GM19240 (cell line): ENCODE data around the gene TMPRSS11A.

Experiments used
- DNase-seq: peaks from one replicate; pipeline ENCODE4 v3.0.0; 2011; ENCODE audit warnings: low spot score; ENCODE audit not compliant: insufficient read length

The TMPRSS11A gene, protein sequence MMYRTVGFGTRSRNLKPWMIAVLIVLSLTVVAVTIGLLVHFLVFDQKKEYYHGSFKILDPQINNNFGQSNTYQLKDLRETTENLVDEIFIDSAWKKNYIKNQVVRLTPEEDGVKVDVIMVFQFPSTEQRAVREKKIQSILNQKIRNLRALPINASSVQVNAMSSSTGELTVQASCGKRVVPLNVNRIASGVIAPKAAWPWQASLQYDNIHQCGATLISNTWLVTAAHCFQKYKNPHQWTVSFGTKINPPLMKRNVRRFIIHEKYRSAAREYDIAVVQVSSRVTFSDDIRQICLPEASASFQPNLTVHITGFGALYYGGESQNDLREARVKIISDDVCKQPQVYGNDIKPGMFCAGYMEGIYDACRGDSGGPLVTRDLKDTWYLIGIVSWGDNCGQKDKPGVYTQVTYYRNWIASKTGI

DNA sequence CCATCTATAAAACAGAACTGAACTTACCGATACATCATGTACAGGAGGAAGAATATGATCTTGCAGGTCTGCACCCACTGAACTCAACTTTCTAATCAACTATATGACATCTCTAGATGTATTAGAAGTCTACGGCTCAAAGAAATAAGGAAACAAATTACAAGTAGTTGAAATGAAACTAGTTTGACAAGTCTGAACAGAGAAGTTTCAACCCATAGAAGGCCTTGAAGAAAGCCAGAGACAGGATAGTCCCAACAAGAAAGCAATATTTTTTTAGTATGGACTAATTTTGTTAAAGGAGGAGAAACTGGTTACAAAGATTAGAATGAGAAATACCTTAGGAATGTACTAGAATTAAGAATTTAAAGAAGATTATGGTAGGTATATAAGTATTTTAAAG, at the start of gene TMPRSS11A:
Gene TMPRSS11A (minus strand): TSS at position 138 of the 400 bp plus-strand sequence. CDS start 100 bp downstream, at position 38.
- no peak for DNase-seq

DNA sequence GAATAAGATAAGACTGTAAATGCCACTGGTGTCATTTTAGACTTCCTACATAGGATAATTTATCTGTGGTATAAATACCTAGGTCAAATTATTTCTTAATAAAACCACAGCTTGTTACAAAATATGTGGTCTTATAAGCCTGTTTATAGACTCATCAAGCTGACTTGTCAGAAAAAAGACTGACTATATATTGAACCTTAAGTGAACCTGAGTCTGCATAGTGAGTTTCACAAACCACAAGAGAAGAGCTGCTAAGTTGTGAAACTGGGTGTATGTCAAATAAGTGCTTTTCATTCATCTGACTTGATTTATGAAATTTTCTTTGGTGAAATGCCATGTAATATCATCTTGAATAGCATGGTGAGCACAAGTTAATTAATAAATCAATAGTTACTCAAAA, 48.4 kb upstream of the TMPRSS11A start:
- DNase-seq, result no peak

DNA sequence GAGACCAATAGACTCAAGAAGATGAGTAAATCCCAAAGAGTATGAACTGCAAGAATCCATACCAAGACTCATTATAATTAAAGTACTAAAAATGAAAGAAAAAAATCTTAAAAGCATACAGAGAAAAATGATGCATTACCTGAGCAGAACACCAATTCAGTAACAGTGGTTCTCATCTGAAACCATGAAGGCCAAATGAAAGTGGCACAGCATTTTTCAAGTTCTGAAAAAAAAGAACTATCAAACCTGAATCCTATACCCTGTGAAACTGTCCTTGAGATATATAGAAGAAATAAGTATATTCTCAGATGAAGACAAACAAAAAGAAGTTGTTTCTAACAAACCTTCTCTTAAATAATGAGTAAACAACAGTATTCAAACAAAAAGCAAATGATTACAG, 39.6 kb upstream of the TMPRSS11A start:
- DNase-seq, result no peak

DNA sequence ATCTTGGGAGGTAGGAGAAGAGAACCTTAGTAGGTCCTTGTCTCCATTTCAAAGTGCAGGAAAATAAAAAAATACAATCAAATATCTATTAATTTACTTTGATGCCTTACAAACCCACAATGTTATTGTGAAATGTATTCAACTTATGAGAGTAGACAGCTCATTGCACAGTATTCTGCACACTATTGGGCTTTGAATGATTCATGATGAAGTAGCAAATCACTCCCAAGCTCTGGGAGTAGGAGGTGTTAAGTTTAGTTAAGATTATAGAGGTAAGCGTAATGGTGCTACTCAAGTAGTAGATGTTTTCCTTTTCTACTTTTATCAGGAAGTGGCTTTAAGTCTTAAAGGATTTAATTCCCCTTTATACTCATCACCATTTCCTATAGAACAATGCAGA, 32.8 kb upstream of the TMPRSS11A start:
- DNase-seq, result no peak

DNA sequence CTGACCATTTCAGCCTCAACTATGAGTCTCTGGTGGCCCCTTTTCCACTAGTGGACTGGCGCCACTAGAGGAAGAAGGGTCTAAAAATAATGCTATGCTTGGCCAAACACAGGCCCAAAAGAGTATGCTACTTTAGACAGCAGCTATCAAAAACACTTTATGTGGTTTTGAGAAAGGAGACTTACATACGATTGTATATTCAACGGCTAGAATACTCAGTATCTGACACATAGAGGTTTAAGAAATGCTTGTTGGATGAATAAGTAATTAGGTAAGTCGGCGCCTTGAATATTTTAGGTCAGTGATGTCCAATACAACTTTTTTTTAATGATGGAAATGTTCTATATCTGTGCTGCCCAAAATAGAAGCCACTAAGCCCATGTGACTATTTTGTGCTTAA, 25.7 kb upstream of the TMPRSS11A start:
- DNase-seq, result no peak

DNA sequence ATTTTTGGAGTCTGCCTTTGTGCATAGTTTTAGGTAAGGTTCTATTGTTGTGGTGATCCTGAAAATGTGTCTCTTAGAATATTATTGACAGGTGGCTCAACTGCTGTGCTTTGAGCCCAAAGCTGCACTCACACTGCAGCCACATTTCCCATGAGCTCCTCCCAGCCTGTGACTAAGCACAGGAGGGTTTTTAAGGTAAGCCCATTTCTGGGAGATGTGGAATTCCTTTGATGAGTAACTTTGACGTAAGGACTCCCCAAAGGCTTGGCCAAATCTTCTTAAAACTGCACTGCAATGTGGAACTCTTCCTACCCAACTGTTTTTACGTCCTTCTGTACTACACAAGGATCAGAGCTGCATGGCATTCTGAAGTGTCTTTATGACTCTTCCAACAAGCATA, 20.0 kb upstream of the TMPRSS11A start:
- DNase-seq, result no peak

DNA sequence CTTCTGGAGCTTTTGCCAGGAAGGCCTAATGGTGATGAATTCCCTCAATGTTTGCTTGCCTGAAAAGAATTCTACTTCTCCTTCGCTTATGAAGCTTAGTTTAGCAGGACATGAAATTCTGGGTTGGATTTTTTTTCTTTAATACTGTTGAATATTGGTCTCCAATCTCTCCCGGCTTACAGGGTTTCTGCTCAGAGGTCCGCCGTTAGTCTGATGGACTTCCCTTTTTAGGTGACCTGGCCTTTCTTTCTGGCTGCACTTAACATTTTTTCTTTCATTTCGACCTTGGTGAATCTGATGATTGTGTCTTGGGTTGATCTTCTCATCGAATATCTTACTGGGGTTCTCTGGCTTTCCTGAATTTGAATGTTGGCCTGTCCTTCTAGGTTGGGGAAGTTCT, 17.2 kb upstream of the TMPRSS11A start:
- DNase-seq, result no peak

DNA sequence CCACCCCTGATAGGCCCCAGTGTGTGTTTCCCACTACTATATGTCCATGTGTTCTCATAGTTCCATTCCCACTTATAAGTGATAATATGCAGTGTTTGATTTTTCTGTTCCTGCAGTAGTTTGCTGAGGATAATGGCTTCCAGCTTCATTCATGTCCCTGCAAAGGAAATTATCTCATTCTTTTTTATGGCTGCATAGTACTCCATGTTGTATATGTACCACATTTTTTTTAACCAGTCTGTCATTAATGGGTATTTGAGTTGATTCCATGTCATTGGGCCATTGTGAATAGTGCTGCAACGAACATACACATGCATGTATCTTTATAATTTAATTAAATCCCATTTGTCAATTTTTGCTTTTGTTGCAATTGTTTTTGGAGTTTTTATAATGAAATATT, 10.3 kb upstream of the TMPRSS11A start:
- no peak for DNase-seq

DNA sequence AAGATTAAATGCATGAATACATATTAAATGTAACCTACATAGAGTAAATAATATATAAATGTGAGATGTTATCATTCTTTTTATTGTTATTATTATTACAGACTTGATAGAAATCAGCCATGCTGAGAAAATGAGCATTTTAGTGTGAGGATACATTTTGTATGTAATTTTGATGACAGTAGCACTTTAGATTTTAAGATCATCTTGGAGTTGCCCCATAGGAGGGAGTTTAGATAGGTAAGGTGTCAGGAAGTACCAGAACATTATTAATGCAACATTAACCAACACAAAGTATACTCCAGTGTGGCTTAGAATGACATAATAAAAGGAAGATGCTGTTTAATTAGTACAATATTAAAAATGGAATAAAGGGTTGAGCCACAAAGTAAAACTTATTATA, 8.4 kb downstream of the TMPRSS11A start:
- DNase-seq, result no peak

DNA sequence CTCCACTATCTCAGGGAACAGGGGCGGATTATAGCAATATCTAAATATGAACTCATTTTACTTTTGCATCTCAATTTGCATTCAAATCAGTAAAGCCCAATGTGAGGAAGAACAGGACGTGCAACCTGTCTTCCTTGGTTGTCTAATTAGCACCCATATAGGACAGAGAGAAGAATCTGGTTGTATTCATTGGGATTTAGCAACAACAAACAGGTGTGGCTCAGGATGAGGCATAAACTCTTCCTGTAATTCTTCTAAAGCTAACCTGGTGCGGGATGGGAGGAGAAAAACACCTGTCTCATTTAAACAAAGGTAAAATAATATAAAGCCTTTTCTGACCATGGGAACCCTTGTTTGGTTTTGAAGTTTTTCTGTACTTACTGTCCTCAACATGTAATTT, 22.2 kb downstream of the TMPRSS11A start:
- no peak for DNase-seq

DNA sequence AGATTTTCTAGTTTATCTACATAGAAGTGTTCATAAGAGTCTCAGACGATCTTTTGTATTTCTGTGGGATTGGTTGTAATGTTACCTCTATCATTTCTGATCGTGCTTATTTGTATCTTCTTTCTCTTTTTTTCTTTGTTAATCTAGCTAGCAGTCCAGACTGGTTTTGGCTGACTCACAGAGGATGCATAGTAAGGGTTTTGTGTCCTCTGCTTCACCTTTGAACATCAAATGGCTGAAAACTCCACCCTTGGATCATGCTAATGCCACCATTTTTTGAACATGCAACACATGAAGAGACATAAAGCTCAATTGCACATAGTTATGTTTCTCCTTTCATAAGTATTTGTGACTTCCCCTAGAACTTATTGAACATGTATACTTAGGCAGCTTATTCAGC, 22.8 kb downstream of the TMPRSS11A start:
- DNase-seq, result no peak

DNA sequence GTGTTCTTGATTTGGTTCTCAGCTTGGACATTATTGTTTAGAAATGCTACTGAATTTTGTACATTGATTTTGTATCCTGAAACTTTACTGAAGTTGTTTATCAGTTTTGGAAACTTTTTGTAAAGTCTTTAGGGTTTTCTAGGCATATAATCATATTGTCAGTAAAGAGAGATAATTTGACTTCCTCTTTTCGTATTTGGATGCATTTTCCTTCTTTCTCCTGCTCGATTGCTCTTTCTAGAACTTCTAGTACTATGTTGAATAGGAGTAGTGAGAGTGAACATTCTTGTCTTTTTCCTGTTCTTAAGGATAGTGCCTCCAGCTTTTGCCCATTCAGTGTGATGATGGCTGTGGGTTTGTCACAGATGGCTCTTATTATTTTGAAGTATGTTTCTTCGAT, 24.1 kb downstream of the TMPRSS11A start:
- DNase-seq, result no peak

DNA sequence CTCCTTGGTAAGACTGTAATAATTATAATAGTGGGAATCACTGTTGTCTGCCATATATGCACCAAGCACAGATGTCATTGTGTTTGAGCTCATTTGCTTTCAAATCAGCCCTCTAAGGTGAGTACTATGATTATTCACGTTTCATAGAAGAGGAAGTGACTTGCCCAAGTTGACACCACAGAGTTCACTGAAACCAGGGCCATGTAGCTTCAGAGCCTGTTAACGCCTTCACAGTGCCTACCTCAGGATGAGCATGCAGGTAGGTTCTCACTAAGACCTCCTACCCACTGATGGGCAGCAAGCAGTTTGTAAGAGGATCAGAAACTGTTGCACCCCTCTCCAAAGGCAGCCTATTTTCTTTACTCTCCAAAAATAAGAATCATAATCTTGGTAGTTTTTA, 27.4 kb downstream of the TMPRSS11A start:
- no peak for DNase-seq

DNA sequence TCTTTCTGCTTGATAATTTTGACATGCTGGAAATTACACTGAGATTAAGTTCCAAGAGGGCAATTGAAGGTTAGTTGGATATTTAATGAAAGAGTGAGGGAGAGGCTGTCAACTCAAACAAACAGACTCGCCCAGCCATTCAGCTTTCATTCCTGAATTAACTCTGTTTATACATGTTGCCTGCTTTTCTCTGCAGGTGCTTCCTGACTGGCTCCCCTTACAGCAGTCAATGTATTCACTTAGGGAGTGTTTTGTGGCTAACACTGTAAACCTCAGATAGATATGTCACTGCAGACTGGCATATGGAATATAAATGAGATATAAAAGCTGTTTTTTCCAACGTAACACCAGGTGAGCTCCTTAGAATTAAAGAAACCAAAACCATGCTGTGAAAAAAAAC, 28.7 kb downstream of the TMPRSS11A start:
- DNase-seq, result no peak

DNA sequence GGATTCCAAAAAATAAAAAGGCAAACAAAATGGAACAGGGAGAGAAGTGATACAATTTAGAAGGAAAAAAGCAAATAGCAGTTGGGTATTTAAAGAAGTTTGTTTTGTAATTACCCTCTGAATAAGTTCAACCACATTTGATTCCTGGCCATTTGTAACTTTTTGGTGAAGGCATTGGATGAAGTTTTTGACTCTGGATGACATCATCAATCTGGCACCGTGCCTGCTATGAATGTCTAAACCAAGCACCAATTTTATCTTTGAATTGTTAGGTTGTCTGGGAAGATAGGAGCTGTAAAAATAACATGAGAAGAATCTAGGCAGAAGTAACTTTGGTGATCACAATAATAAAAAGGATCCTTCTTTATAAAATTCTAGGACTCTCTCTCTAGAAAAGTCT, 29.5 kb downstream of the TMPRSS11A start:
- no peak for DNase-seq

DNA sequence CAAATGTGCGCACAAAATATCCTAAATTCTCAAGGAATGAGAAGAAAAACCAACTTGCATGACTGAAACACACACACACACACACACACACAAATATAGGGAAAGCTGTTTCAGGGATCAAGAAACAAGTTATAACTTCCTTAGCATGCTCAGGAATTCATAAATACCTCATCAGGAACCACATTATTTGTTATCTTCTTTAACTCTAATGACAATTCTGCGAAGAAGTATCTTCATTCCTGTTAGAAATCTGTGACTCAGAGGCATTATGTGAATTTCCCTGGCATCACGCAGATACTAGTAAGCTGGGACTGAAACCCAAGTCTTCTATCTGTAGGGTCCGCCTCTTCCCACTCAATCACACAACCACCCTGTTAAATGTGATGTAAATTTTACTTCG, 30.3 kb downstream of the TMPRSS11A start:
- no peak for DNase-seq

DNA sequence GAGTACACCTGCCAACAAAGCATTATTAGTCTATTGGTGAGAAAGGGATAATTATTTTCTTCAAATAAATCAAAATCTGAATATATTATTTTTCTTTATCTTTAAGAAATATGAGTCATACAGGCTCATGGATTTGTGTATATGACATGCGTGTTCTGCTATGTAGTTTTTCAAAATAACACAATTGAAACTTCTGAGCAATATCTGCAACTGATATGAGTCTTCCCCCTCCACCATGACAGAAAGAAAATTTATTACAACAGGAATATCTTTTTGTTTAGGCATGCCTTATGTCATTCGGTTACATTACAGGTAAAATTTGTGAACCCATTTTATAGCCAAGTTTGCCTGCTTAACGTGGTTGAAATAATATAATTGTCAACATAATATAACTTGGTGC, 32.0 kb downstream of the TMPRSS11A start:
- DNase-seq, result no peak

DNA sequence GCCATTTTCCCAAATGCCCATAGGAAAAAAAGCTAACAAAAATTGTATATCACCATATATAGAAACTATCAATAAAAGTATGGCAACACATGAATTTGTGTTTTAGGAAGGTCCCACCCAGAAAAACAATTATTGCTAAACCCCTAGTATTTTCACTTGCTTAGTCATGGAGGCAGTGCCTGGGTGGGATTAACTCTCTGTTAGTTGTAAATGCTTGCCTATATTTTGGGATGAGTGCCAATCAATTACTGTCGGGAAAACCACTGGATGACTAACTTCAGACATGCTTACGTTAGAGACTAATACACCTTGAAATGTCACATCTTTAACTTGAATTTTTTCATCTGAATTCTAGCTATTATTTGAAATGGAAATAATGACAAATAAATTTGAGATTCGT, 33.9 kb downstream of the TMPRSS11A start:
- no peak for DNase-seq

DNA sequence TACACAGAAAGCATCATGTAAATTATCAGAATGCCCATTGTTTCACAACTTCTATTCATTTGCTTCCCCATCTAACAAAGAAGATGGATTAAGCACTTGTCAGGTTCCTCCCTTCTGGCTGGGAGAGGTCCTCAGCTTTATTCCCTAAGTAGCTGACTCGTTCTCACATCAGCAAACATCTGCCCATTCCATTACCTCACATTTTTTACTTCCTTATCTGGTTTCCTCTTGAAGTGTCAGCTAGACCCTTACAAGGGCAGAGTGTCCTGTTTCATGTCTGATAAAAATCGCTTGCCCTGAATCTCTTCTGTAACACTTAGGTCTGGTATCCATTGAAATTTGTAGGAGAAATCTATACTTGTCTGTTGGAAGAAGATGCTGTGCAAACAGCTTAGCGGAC, 34.7 kb downstream of the TMPRSS11A start:
- DNase-seq, result no peak

DNA sequence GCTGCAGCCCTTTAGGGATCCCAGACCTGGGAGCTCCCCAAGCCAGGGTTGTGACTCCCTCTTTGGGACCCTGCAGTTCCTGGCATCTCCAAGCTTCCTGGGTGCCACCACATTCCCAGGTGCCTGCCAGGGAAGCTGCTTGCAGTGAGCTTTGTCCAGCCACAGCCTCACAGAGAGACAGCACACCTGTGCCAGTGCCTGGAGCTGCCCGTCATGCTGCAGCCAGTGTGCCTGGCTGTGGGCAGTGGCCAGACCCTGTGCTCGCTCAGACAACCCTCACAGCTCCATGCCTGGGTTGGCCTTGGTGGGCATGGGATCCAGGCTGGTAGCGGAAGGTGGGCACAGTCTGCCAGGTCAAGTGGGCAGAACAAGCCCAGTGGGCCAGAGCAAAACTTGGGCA, 36.0 kb downstream of the TMPRSS11A start:
- no peak for DNase-seq

DNA sequence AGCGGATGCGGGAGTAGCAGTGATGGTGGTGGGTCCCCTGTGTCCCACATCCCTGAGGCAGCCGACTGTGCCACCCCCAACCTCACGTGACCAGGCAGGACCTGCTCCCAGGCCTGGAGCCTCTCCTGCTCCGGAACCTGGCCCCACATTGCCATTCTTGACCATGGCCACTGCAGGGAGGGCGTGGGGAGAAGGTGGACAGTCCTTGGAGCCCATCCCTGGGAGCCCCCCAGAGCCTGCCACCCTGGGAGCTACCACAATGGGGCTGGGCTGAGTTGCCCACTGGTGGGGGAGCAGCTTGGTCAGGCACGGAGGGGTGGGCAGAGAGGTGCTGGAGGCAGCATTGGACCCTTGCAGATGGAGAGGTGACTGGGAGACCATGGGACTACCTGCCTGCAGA, 36.8 kb downstream of the TMPRSS11A start:
- DNase-seq, result no peak

DNA sequence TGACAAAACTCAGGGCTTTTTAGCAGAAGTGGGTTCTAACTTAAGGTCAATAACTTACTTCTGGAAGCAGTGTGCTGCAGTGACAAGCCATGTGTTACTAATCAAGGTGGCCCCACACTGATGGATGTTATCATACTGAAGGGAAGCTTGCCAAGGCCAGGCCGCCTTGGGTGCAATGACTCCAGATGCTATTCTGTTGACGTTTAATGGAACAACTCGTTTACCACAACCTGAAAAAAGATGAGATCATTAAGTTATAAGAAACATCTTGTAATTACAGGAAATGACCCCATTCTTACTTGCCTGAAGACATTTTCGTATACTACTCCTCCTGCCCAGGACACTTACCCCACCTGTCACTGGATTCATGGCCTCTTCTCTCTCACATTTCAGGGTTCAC, 40.6 kb downstream of the TMPRSS11A start:
- DNase-seq, result no peak

DNA sequence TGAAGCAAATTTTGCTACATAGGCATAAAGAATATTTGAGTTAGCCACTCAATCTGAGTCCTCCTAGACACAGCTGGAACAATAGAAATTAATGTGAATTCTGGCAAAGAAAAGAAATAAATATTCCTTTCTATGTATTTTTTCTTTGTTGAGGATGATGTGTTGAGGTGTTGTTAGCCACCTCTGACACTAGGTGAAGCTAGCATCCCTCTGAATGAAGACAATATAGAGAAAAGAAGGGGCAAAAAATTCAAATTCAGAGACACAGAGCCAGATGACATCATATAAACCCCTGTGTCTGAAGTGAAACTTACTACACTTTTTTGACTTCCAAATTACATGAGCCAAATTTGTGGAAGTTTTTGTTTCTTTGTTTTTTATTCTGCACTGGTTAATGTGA, 44.9 kb downstream of the TMPRSS11A start:
- no peak for DNase-seq
